Gastrocnemius medialis (tissue), 4 donors: ENCODE measurements around the gene C10orf120. TPM values are rescaled to one million over a fixed set of nuclear protein-coding genes. Genes with fewer than 3 reads are reported as not detected.

ENCODE experiments used
- ATAC-seq, 2 donors: fragments of 150-250 bp; one replicate each; pipeline ENCODE4 v1.9.1; 2016
- DNase-seq, 2 donors: peaks; one replicate each; pipeline ENCODE4 v3.0.0-alpha.2; 2019
- H3K27ac ChIP-seq, 4 donors: fragments of 200-600 bp; sonication (generic); 1 replicate in 1 of 4; 2 replicates in 3 of 4; pipeline ENCODE4 v1.5.1; 2016 to 2018; ENCODE audit warnings: mild to moderate bottlenecking in 2 of 4, moderate library complexity in 1 of 4
- H3K27me3 ChIP-seq, 3 donors: fragments of 200-600 bp; sonication (generic) in 2 of 3; 1 replicate in 1 of 3; 2 replicates in 2 of 3; pipeline versions ENCODE4 v1.5.1 to v1.6.0; 2016 to 2019; ENCODE audit warnings: mild to moderate bottlenecking in 1 of 3, moderate library complexity in 1 of 3
- H3K36me3 ChIP-seq, 2 donors: fragments of 200-600 bp; sonication (generic) in 1 of 2; one replicate each; pipeline ENCODE4 v1.5.1; 2017 to 2018
- H3K4me1 ChIP-seq, 2 donors: fragments of 200-600 bp; sonication (generic) in 1 of 2; one replicate each; pipeline ENCODE4 v1.5.1; 2016 to 2017; ENCODE audit warnings: mild to moderate bottlenecking in 2 of 2
- H3K4me3 ChIP-seq, 4 donors: fragments of 200-600 bp; sonication (generic) in 3 of 4; 1 replicate in 1 of 4; 2 replicates in 3 of 4; pipeline ENCODE4 v1.5.1; 2016 to 2019; ENCODE audit warnings: mild to moderate bottlenecking in 2 of 4
- H3K9me3 ChIP-seq, 3 donors: fragments of 200-600 bp; sonication (generic) in 2 of 3; 1 replicate in 1 of 3; 2 replicates in 2 of 3; pipeline ENCODE4 v1.5.1; 2016 to 2019
- POLR2A ChIP-seq, 2 donors: fragments of 450-650 bp; IDR thresholded peaks; one replicate each; pipeline ENCODE4 v1.6.1; 2017; ENCODE audit warnings: antibody characterized with exemption in 2 of 2, mild to moderate bottlenecking in 2 of 2, moderate library complexity in 2 of 2
- in situ Hi-C, 4 donors: fragments of 200-750 bp; cut with MboI; loops; one replicate each; pipeline versions ENCODE4 v1.15.0 to v1.8.0; 2017; ENCODE audit warnings: low sequenced_read_pairs in 4 of 4
- intact Hi-C: fragments of 100-400 bp; cut with DNase I; formaldehyde crosslinking; loops from one replicate; pipeline ENCODE4 v1.15.1; 2023; ENCODE audit warnings: low total_unique reads
- total RNA-seq, 4 donors: library from RNA; depleted of rRNA; stranded (reverse); fragments of >200 nt; gene quantifications; one replicate each; pipeline versions ENCODE4 v1.1.0 to v1.2.3, GENCODE V29; 2016
- TF ChIP-seq, protein P1 (sequence below), 5 experiments: fragments of 450-650 bp in 3 of 5; fragments of 200-600 bp in 2 of 5; sonication (generic) in 2 of 5; IDR thresholded peaks in 4 of 5; conservative IDR thresholded peaks in 1 of 5; 1 replicate in 4 of 5; 2 replicates in 1 of 5; pipeline ENCODE4 v1.5.1; 2016 to 2019; ENCODE audit warnings: antibody characterized with exemption in 5 of 5, mild to moderate bottlenecking in 3 of 5, moderate library complexity in 3 of 5

C10orf120 gene
- total RNA-seq, 4 donors from 2014 or later = not detected

DNA sequence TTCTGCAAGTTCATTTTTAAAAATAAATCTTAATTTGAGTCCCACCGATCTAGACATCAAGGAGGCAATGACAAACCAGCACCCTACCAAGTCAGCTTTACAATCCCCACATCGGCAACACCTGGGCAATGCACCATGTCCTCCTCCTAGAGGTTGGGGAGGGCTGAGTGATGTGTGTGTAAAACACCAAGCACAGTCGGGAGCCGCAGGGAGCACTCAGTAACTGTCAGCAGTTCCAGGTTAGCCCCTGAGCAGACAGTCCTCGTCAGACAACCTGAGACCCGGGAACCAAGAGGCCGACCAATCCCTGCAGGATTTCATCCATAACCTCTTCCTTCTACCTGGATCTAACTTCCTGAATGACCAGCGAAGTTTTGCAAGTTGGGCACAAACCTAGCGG, 15.9 kb upstream of the C10orf120 start:
- ATAC-seq = no peak
- H3K36me3 ChIP-seq = no peaks in the 10 kb centered on the region
- in situ Hi-C loops = no loop called here
- H3K9me3 ChIP-seq = no peaks in the 10 kb centered on the region
- DNase-seq = no peak
- H3K4me1 ChIP-seq = no peaks in the 10 kb centered on the region
- peaks cover 0 to 12% (median 0%) of the 10 kb centered on the region in 3 donors for H3K27me3 ChIP-seq
- H3K27ac ChIP-seq = no peak overlapping the region
- no peak overlapping the region for H3K4me3 ChIP-seq
- intact Hi-C loops = no loop called here
- no peak for TF ChIP-seq POLR2A (IDR thresholded peaks at IDR 0.05)
- TF ChIP-seq, protein P1, sequence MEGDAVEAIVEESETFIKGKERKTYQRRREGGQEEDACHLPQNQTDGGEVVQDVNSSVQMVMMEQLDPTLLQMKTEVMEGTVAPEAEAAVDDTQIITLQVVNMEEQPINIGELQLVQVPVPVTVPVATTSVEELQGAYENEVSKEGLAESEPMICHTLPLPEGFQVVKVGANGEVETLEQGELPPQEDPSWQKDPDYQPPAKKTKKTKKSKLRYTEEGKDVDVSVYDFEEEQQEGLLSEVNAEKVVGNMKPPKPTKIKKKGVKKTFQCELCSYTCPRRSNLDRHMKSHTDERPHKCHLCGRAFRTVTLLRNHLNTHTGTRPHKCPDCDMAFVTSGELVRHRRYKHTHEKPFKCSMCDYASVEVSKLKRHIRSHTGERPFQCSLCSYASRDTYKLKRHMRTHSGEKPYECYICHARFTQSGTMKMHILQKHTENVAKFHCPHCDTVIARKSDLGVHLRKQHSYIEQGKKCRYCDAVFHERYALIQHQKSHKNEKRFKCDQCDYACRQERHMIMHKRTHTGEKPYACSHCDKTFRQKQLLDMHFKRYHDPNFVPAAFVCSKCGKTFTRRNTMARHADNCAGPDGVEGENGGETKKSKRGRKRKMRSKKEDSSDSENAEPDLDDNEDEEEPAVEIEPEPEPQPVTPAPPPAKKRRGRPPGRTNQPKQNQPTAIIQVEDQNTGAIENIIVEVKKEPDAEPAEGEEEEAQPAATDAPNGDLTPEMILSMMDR (IDR thresholded peaks at IDR 0.05 in 4 of 5, conservative IDR thresholded peaks at IDR 0.05 in 1 of 5) = no peak

DNA sequence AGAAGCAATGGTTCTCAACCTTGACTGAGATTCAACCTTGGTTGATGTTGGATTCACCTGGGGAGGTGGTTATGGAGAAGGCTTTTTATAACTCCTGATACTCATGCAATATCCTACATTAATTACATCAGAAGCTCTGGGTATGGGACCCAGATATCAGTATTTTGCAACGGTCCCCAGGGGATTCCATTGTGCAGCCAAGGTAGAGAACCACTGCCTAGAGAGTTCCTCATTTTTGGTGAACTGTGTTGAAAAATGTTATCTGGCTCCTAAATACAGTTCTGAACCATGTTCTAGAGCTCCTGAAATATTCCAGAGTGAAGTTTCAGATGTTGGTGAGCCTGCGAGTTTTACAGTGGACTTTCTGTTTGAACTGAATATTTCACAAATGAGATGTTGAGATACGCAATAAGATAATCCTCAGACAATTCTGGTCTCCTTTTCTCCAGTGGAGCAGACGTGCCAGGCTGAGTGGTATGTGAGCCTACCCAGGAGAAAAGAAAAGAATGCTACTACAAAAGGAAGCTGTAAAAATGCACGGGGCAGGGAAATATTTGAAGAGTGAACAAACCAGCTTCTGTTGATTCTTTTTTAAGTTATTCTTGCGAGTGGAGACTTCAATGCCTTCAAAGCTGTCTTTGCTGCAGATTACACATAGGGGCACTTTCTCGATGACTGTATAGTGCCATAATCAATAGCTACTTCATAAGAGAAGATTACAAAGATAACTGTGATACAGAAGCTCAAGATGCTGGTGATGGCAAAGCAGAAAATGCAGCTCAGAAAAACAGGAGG, 13.6 kb upstream of the C10orf120 start:
- no peaks in the 10 kb centered on the region for H3K36me3 ChIP-seq
- no peaks in the 10 kb centered on the region for H3K4me1 ChIP-seq
- H3K9me3 ChIP-seq = no peaks in the 10 kb centered on the region
- no peak overlapping the region for H3K4me3 ChIP-seq
- TF ChIP-seq, protein P1 (IDR thresholded peaks at IDR 0.05 in 4 of 5, conservative IDR thresholded peaks at IDR 0.05 in 1 of 5) = no peak
- no peak for TF ChIP-seq POLR2A (IDR thresholded peaks at IDR 0.05)
- peaks cover 0 to 12% (median 0%) of the 10 kb centered on the region in 3 donors for H3K27me3 ChIP-seq
- intact Hi-C loops = no loop called here
- in situ Hi-C loops = no loop called here
- DNase-seq (no peak), ATAC-seq (no peak)
- no peak overlapping the region for H3K27ac ChIP-seq

DNA sequence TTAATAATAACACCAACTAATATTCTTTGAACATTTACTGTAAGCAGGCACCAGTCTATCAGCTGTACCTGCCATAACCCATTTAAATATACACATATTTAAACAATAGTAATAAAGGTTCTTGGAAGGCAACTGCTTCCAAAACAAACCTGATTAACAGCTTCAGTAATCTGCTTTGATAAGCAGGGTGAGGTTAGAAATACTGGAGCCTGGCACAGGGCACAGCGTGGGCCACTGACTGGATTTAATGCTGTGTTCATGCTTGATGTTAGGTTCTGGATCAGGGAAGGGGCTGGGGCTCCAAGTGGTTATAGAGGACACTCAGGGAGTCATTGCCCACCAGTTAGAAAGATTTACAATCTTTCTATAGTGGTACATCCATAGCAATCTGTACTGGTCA, 10.9 kb upstream of the C10orf120 start:
- in situ Hi-C loops = no loop called here
- Histone ChIP-seq H3K27ac (no peak overlapping the region), H3K27me3 (peaks cover 0 to 10% (median 0%) of the 10 kb centered on the region in 3 donors), H3K4me3 (no peak overlapping the region), H3K9me3 (no peaks in the 10 kb centered on the region), H3K4me1 (no peaks in the 10 kb centered on the region), H3K36me3 (no peaks in the 10 kb centered on the region)
- TF ChIP-seq POLR2A (IDR thresholded peaks at IDR 0.05) = no peak
- TF ChIP-seq, protein P1 (IDR thresholded peaks at IDR 0.05 in 4 of 5, conservative IDR thresholded peaks at IDR 0.05 in 1 of 5) = no peak
- intact Hi-C loops = no loop called here
- no peak for DNase-seq
- ATAC-seq = no peak

- no peak for ATAC-seq
- H3K36me3 ChIP-seq = no peaks in the 10 kb centered on the region
- no peaks in the 10 kb centered on the region for H3K9me3 ChIP-seq
- in situ Hi-C loops (no loop called here), intact Hi-C loops (no loop called here)
- H3K4me3 ChIP-seq = no peak overlapping the region
- no peaks in the 10 kb centered on the region for H3K4me1 ChIP-seq
- peaks cover 0 to 8% (median 0%) of the 10 kb centered on the region in 3 donors for H3K27me3 ChIP-seq
- no peak for DNase-seq
- H3K27ac ChIP-seq = no peak overlapping the region
- TF ChIP-seq POLR2A (IDR thresholded peaks at IDR 0.05) = no peak
- TF ChIP-seq, protein P1 (IDR thresholded peaks at IDR 0.05 in 4 of 5, conservative IDR thresholded peaks at IDR 0.05 in 1 of 5) = no peak
Measured at GRCh38 chr10:122709971-122710370, 10.3 kb upstream of the C10orf120 start.
